HepG2 (cell line): ENCODE measurements around the gene AKIRIN1. TPM values are rescaled to one million over a fixed set of nuclear protein-coding genes. Genes with fewer than 3 reads are reported as not detected.

ENCODE experiments used
- BCL6 ChIP-seq: IDR thresholded peaks from 2 replicates; pipeline ENCODE4 v1.6.1; 2016; ENCODE audit warnings: missing genetic modification reagents, missing compliant biosample characterization
- CHD2 ChIP-seq: IDR thresholded peaks from 2 replicates; pipeline ENCODE4 v1.6.1; 2011; ENCODE audit warnings: low read depth, low read length, improper control_type of control experiment
- HDAC2 ChIP-seq: sonication (generic); formaldehyde crosslinking; IDR thresholded peaks from 2 replicates; pipeline ENCODE4 v1.4.0; 2020; ENCODE audit warnings: missing genetic modification reagents
- KDM4B ChIP-seq: sonication (generic); formaldehyde crosslinking; IDR thresholded peaks from 2 replicates; pipeline ENCODE4 v1.4.0; 2020; ENCODE audit warnings: missing genetic modification reagents
- KMT2B ChIP-seq: IDR thresholded peaks from 2 replicates; pipeline ENCODE4 v1.6.1; 2016; ENCODE audit warnings: missing genetic modification reagents, missing compliant biosample characterization
- MATR3 ChIP-seq: sonication (generic); formaldehyde crosslinking; IDR thresholded peaks from 2 replicates; pipeline ENCODE4 v1.4.0; 2020; ENCODE audit warnings: missing genetic modification reagents
- MTA3 ChIP-seq: sonication (generic); formaldehyde crosslinking; IDR thresholded peaks from 2 replicates; pipeline ENCODE4 v1.4.0; 2020; ENCODE audit warnings: missing genetic modification reagents
- MYC ChIP-seq: sonication (generic); formaldehyde crosslinking; IDR thresholded peaks from 2 replicates; pipeline ENCODE4 v1.9.0; 2021; ENCODE audit warnings: missing genetic modification reagents, borderline replicate concordance
- PCBP1 ChIP-seq: fragments of 200-400 bp; formaldehyde crosslinking; IDR thresholded peaks from 2 replicates; pipeline ENCODE4 v1.6.1; 2017; ENCODE audit warnings: mild to moderate bottlenecking, low read depth, low read length, borderline replicate concordance
- TRIM24 ChIP-seq: sonication (generic); formaldehyde crosslinking; IDR thresholded peaks from 2 replicates; pipeline ENCODE4 v1.8.0; 2022; ENCODE audit warnings: mild to moderate bottlenecking, missing genetic modification reagents
- ZBTB8A ChIP-seq: sonication (generic); formaldehyde crosslinking; IDR thresholded peaks from 2 replicates; pipeline ENCODE4 v1.4.0; 2020; ENCODE audit warnings: mild to moderate bottlenecking, low read depth, missing genetic modification reagents, borderline replicate concordance
- ZNF101 ChIP-seq: sonication (generic); formaldehyde crosslinking; IDR thresholded peaks from 2 replicates; pipeline ENCODE4 v1.4.0; 2020; ENCODE audit warnings: mild to moderate bottlenecking, low read depth, missing genetic modification reagents, borderline replicate concordance
- ZNF552 ChIP-seq: sonication (generic); formaldehyde crosslinking; IDR thresholded peaks from 2 replicates; pipeline ENCODE4 v1.9.0; 2022; ENCODE audit warnings: missing genetic modification reagents, mild to moderate bottlenecking, borderline replicate concordance
- ZSCAN20 ChIP-seq: sonication (generic); formaldehyde crosslinking; IDR thresholded peaks from 2 replicates; pipeline ENCODE4 v1.4.0; 2020; ENCODE audit warnings: missing genetic modification reagents, mild to moderate bottlenecking, borderline replicate concordance
- polyA plus RNA-seq, 8 experiments: library from polyadenylated mRNA; depleted of rRNA in 3 of 8; stranded (reverse) in 7 of 8; unstranded in 1 of 8; fragments of >200 nt; fragmentation: Illumina TruSeq in 4 of 8; extraction: Trizol in 4 of 8; gene quantifications; 2 replicates each; pipeline versions ENCODE4 v1.2.1 to v1.2.3, GENCODE V29; 2011 to 2016; ENCODE audit warnings: low read depth in 4 of 8, missing spikeins in 1 of 8, mixed read lengths in 1 of 8; ENCODE audit not compliant: insufficient read depth in 1 of 8
- total RNA-seq, 5 experiments: library from RNA; depleted of rRNA; stranded (reverse); fragments of >200 nt; fragmentation: Illumina TruSeq; extraction: Trizol; gene quantifications; 2 replicates each; pipeline ENCODE4 v1.2.3, GENCODE V29; 2016; ENCODE audit warnings: low read depth in 1 of 5
- TF ChIP-seq, protein P1 (sequence below): sonication (generic); formaldehyde crosslinking; IDR thresholded peaks from 2 replicates; pipeline ENCODE4 v1.8.1; 2023; ENCODE audit warnings: missing genetic modification reagents, mild to moderate bottlenecking, borderline replicate concordance
- TF ChIP-seq, protein P2 (sequence below): sonication (generic); IDR thresholded peaks from 2 replicates; pipeline ENCODE4 v1.6.1; 2016; ENCODE audit warnings: low read depth, borderline replicate concordance
- TF ChIP-seq, protein P3 (sequence below): sonication (generic); formaldehyde crosslinking; conservative IDR thresholded peaks from 2 replicates; pipeline ENCODE4 v1.5.0; 2020; ENCODE audit warnings: missing genetic modification reagents
- TF ChIP-seq, protein P4 (sequence below): sonication (generic); formaldehyde crosslinking; IDR thresholded peaks from 2 replicates; pipeline ENCODE4 v1.4.0; 2020; ENCODE audit warnings: missing genetic modification reagents
- TF ChIP-seq, protein P5 (sequence below): sonication (generic); formaldehyde crosslinking; IDR thresholded peaks from 2 replicates; pipeline ENCODE4 v1.4.0; 2020; ENCODE audit warnings: missing genetic modification reagents

AKIRIN1 gene
- total and polyA plus RNA-seq, 2 of the 13 experiments (the other 11 are each of a cell fraction or from before 2014, with no cell fraction given) = 123 to 157 TPM

DNA sequence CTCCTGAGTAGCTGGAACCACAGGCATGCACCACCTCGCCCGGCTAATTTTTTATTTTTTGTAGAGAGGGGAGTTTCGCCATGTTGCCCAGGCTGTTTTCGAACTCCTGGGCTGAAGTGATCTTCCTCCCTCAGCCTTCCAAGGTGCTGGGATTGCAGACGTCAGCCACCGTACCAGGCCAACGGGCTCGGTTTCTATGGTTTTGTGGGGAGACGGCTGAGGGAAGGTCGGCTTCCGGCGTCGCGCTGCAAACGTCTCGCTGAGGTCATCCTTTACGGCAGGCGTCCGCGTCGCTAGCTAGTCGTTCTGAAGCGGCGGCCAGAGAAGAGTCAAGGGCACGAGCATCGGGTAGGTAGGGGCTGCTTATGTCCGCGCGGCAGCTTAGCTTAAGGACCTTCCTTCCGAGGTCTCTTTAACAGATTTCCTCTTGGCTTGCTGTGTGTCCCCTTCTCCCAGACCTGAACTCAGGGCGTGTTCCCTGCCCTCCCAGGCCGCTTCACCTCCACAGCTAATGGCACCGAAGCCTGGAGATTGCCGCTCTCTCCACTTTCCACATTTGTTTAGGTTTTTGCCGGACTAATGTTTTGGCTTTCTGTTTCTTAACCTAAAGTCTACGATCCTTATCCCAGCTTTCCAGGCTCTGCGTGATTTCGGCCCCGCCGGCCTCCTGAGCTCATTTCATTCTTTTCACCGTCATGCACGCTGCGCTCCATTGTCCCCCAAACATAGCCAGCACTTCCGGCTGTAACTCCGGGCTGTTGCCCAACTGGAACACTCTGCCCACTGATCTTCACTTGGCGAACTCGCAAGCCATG, 35.2 kb downstream of the AKIRIN1 start, which contains the start of gene NDUFS5 (continued):
- TF ChIP-seq MYC = peak; percentile 50; the same call in 1 of the 2 replicates
- TF ChIP-seq TRIM24 (CRISPR knock-in tag) = no peak
- TF ChIP-seq BCL6 (CRISPR knock-in tag) = no peak
- peak; percentile 59; the same call in 1 of the 2 replicates for TF ChIP-seq HDAC2
- 0 out of 2 replicates have a peak, but pooled peaks have one; percentile 15 for TF ChIP-seq KDM4B
- TF ChIP-seq PCBP1 = no peak
- peak; percentile 55; the same call in 1 of the 2 replicates for TF ChIP-seq KMT2B (CRISPR knock-in tag)
- no peak for TF ChIP-seq ZNF552 (CRISPR knock-in tag)
- TF ChIP-seq, protein P1, sequence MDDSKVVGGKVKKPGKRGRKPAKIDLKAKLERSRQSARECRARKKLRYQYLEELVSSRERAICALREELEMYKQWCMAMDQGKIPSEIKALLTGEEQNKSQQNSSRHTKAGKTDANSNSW (CRISPR knock-in tag) = no peak
- TF ChIP-seq, protein P2, sequence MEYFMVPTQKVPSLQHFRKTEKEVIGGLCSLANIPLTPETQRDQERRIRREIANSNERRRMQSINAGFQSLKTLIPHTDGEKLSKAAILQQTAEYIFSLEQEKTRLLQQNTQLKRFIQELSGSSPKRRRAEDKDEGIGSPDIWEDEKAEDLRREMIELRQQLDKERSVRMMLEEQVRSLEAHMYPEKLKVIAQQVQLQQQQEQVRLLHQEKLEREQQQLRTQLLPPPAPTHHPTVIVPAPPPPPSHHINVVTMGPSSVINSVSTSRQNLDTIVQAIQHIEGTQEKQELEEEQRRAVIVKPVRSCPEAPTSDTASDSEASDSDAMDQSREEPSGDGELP = peak; percentile 12; the same call in 1 of the 2 replicates
- TF ChIP-seq, protein P3, sequence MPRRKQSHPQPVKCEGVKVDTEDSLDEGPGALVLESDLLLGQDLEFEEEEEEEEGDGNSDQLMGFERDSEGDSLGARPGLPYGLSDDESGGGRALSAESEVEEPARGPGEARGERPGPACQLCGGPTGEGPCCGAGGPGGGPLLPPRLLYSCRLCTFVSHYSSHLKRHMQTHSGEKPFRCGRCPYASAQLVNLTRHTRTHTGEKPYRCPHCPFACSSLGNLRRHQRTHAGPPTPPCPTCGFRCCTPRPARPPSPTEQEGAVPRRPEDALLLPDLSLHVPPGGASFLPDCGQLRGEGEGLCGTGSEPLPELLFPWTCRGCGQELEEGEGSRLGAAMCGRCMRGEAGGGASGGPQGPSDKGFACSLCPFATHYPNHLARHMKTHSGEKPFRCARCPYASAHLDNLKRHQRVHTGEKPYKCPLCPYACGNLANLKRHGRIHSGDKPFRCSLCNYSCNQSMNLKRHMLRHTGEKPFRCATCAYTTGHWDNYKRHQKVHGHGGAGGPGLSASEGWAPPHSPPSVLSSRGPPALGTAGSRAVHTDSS (CRISPR knock-in tag) = no peak
- TF ChIP-seq, protein P4, sequence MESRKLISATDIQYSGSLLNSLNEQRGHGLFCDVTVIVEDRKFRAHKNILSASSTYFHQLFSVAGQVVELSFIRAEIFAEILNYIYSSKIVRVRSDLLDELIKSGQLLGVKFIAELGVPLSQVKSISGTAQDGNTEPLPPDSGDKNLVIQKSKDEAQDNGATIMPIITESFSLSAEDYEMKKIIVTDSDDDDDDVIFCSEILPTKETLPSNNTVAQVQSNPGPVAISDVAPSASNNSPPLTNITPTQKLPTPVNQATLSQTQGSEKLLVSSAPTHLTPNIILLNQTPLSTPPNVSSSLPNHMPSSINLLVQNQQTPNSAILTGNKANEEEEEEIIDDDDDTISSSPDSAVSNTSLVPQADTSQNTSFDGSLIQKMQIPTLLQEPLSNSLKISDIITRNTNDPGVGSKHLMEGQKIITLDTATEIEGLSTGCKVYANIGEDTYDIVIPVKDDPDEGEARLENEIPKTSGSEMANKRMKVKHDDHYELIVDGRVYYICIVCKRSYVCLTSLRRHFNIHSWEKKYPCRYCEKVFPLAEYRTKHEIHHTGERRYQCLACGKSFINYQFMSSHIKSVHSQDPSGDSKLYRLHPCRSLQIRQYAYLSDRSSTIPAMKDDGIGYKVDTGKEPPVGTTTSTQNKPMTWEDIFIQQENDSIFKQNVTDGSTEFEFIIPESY (CRISPR knock-in tag) = no peak
- TF ChIP-seq CHD2 = no peak
- TF ChIP-seq, protein P5, sequence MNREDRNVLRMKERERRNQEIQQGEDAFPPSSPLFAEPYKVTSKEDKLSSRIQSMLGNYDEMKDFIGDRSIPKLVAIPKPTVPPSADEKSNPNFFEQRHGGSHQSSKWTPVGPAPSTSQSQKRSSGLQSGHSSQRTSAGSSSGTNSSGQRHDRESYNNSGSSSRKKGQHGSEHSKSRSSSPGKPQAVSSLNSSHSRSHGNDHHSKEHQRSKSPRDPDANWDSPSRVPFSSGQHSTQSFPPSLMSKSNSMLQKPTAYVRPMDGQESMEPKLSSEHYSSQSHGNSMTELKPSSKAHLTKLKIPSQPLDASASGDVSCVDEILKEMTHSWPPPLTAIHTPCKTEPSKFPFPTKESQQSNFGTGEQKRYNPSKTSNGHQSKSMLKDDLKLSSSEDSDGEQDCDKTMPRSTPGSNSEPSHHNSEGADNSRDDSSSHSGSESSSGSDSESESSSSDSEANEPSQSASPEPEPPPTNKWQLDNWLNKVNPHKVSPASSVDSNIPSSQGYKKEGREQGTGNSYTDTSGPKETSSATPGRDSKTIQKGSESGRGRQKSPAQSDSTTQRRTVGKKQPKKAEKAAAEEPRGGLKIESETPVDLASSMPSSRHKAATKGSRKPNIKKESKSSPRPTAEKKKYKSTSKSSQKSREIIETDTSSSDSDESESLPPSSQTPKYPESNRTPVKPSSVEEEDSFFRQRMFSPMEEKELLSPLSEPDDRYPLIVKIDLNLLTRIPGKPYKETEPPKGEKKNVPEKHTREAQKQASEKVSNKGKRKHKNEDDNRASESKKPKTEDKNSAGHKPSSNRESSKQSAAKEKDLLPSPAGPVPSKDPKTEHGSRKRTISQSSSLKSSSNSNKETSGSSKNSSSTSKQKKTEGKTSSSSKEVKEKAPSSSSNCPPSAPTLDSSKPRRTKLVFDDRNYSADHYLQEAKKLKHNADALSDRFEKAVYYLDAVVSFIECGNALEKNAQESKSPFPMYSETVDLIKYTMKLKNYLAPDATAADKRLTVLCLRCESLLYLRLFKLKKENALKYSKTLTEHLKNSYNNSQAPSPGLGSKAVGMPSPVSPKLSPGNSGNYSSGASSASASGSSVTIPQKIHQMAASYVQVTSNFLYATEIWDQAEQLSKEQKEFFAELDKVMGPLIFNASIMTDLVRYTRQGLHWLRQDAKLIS (CRISPR knock-in tag) = no peak
- no peak for TF ChIP-seq MTA3 (CRISPR knock-in tag)
- TF ChIP-seq ZNF101 (CRISPR knock-in tag) = 0 out of 2 replicates have a peak, but pooled peaks have one; percentile 9
- 0 out of 2 replicates have a peak, but pooled peaks have one; percentile 71 for TF ChIP-seq ZSCAN20
- TF ChIP-seq MATR3 (CRISPR knock-in tag) = no peak
- no peak for TF ChIP-seq ZBTB8A (CRISPR knock-in tag)
